H9 (cell line): ENCODE measurements around the gene SRBD1. TPM values are rescaled to one million over a fixed set of nuclear protein-coding genes. Genes with fewer than 3 reads are reported as not detected.
A peak's percentile ranks its signal among the peaks of the same experiment; 100 is the strongest.

Source experiments
- DNase-seq: peaks from one replicate; pipeline ENCODE4 v3.0.0-alpha.2; 2017
- H2AFZ ChIP-seq: one replicate; pipeline ENCODE4 v1.6.1; 2013; ENCODE audit warnings: mild to moderate bottlenecking, low read length, control low read depth, moderate library complexity
- H2AK5ac ChIP-seq: 2 replicates; pipeline ENCODE4 v1.6.1; 2013; ENCODE audit warnings: low read length, control low read depth, mixed read lengths; ENCODE audit not compliant: insufficient read length
- H2BK120ac ChIP-seq: one replicate; pipeline ENCODE4 v1.6.1; 2013; ENCODE audit warnings: low read depth, mild to moderate bottlenecking, low read length, control low read depth, inconsistent platforms; ENCODE audit not compliant: poor library complexity, severe bottlenecking
- H2BK12ac ChIP-seq: 2 replicates; pipeline ENCODE4 v1.6.1; 2013; ENCODE audit warnings: low read length, control low read depth, mixed read lengths, low read depth; ENCODE audit not compliant: insufficient read length
- H2BK15ac ChIP-seq: 2 replicates; pipeline ENCODE4 v1.6.1; 2013; ENCODE audit warnings: low read depth, low read length, control low read depth
- H2BK20ac ChIP-seq: one replicate; pipeline ENCODE4 v1.6.1; 2013; ENCODE audit warnings: low read depth, mild to moderate bottlenecking, low read length, control low read depth, inconsistent platforms; ENCODE audit not compliant: poor library complexity, severe bottlenecking
- H2BK5ac ChIP-seq: 2 replicates; pipeline ENCODE4 v1.6.1; 2013; ENCODE audit warnings: low read length, control low read depth, mixed read lengths; ENCODE audit not compliant: insufficient read length
- H3K14ac ChIP-seq: 2 replicates; pipeline ENCODE4 v1.6.1; 2013; ENCODE audit warnings: low read length, control low read depth; ENCODE audit not compliant: insufficient read depth
- H3K18ac ChIP-seq: 2 replicates; pipeline ENCODE4 v1.6.1; 2013; ENCODE audit warnings: low read depth, mild to moderate bottlenecking, mixed read lengths, low read length, control low read depth; ENCODE audit not compliant: insufficient read length
- H3K23ac ChIP-seq: 2 replicates; pipeline ENCODE4 v1.6.1; 2013; ENCODE audit warnings: low read length, control low read depth, mixed read lengths, low read depth; ENCODE audit not compliant: insufficient read length
- H3K23me2 ChIP-seq: 2 replicates; pipeline ENCODE4 v1.6.1; 2013; ENCODE audit warnings: low read depth, mild to moderate bottlenecking, mixed read lengths, low read length, control low read depth; ENCODE audit not compliant: insufficient read length, poor library complexity, severe bottlenecking
- H3K27ac ChIP-seq: 2 replicates; pipeline ENCODE4 v1.5.1; 2013; ENCODE audit warnings: low read length, control low read depth, mixed read lengths, low read depth; ENCODE audit not compliant: insufficient read length
- H3K27me3 ChIP-seq: 2 replicates; pipeline ENCODE4 v1.6.1; 2013; ENCODE audit warnings: low read length, control low read depth, inconsistent platforms; ENCODE audit not compliant: insufficient read depth
- H3K4ac ChIP-seq: 2 replicates; pipeline ENCODE4 v1.6.1; 2013; ENCODE audit warnings: low read depth, mild to moderate bottlenecking, control low read depth, inconsistent platforms, low read length, moderate library complexity
- H3K4me1 ChIP-seq: 2 replicates; pipeline ENCODE4 v1.6.1; 2013; ENCODE audit warnings: low read length, control low read depth, inconsistent platforms; ENCODE audit not compliant: insufficient read depth
- H3K4me2 ChIP-seq: 2 replicates; pipeline ENCODE4 v1.6.1; 2013; ENCODE audit warnings: low read length, control low read depth, mixed read lengths; ENCODE audit not compliant: insufficient read length, insufficient read depth
- H3K56ac ChIP-seq: 2 replicates; pipeline ENCODE4 v1.6.1; 2013; ENCODE audit warnings: low read depth, mild to moderate bottlenecking, mixed read lengths, low read length, control low read depth; ENCODE audit not compliant: insufficient read length
- H3K79me1 ChIP-seq: 2 replicates; pipeline ENCODE4 v1.6.1; 2013; ENCODE audit warnings: low read depth, mild to moderate bottlenecking, moderate library complexity, low read length, control low read depth, inconsistent platforms; ENCODE audit not compliant: insufficient read depth, poor library complexity, severe bottlenecking
- H3K79me2 ChIP-seq: 2 replicates; pipeline ENCODE4 v1.6.1; 2013; ENCODE audit warnings: low read length, control low read depth, inconsistent platforms; ENCODE audit not compliant: insufficient read depth
- H3K9ac ChIP-seq: 2 replicates; pipeline ENCODE4 v1.6.1; 2013; ENCODE audit warnings: low read length, control low read depth, mixed read lengths; ENCODE audit not compliant: insufficient read length; ENCODE audit errors: extremely low read depth
- H3K9me3 ChIP-seq: one replicate; pipeline ENCODE4 v1.6.1; 2013; ENCODE audit warnings: low read depth, low read length, inconsistent platforms; ENCODE audit not compliant: control insufficient read depth
- H3T11ph ChIP-seq: one replicate; pipeline ENCODE4 v1.6.1; 2013; ENCODE audit warnings: mild to moderate bottlenecking, low read length, control low read depth, inconsistent platforms
- H4K20me1 ChIP-seq: one replicate; pipeline ENCODE4 v1.6.1; 2013; ENCODE audit not compliant: control insufficient read depth, insufficient read length, insufficient read depth
- H4K5ac ChIP-seq: 2 replicates; pipeline ENCODE4 v1.6.1; 2013; ENCODE audit warnings: low read depth, mild to moderate bottlenecking, mixed read lengths, low read length, control low read depth; ENCODE audit not compliant: insufficient read length
- H4K8ac ChIP-seq: replicated peaks from 2 replicates; pipeline ENCODE4 v1.6.1; 2013; ENCODE audit warnings: low read length, control low read depth, mixed read lengths, low read depth; ENCODE audit not compliant: insufficient read length
- H4K91ac ChIP-seq: 2 replicates; pipeline ENCODE4 v1.6.1; 2013; ENCODE audit warnings: low read depth, mild to moderate bottlenecking, moderate library complexity, mixed read lengths, low read length, control low read depth; ENCODE audit not compliant: insufficient read length
- H3K27ac Mint-ChIP-seq, 3 experiments: 2 replicates in 2 of 3; 3 replicates in 1 of 3; pipeline ENCODE4 v1.8.0; 2020 to 2021; ENCODE audit warnings: mixed read lengths in 3 of 3, mild to moderate bottlenecking in 1 of 3, moderate library complexity in 1 of 3
- H3K27me3 Mint-ChIP-seq: 2 replicates; pipeline ENCODE4 v1.8.0; 2021; ENCODE audit warnings: low read depth, mild to moderate bottlenecking, moderate library complexity, mixed read lengths
- H3K36me3 Mint-ChIP-seq, 3 experiments: 2 replicates in 2 of 3; 3 replicates in 1 of 3; pipeline ENCODE4 v1.8.0; 2020 to 2021; ENCODE audit warnings: low read depth in 3 of 3, mixed read lengths in 3 of 3; ENCODE audit not compliant: insufficient read depth in 1 of 3
- H3K4me1 Mint-ChIP-seq, 2 experiments: 2 replicates each; pipeline ENCODE4 v1.8.0; 2020; ENCODE audit warnings: mixed read lengths in 2 of 2
- H3K4me3 Mint-ChIP-seq, 2 experiments: 2 replicates in 1 of 2; 3 replicates in 1 of 2; pipeline ENCODE4 v1.8.0; 2020 to 2021; ENCODE audit warnings: mild to moderate bottlenecking in 2 of 2, mixed read lengths in 2 of 2, moderate library complexity in 1 of 2
- H3K9me3 Mint-ChIP-seq, 2 experiments: 2 replicates in 1 of 2; 3 replicates in 1 of 2; pipeline ENCODE4 v1.8.0; 2020; ENCODE audit warnings: mild to moderate bottlenecking in 2 of 2, mixed read lengths in 2 of 2, moderate library complexity in 1 of 2
- WGBS: extraction: QIAGEN DNeasy Blood & Tissue Kit; methylation state at CpG from one replicate; pipeline ENCODE4 v1.1.7; 2013; ENCODE audit warnings: missing lambda C conversion rate, low lambda C conversion rate, mixed read lengths; ENCODE audit not compliant: insufficient read length; ENCODE audit errors: extremely low coverage; 5-methylcytosine and 5-hydroxymethylcytosine counted together
- total RNA-seq: library from RNA; stranded (reverse); gene quantifications from 2 replicates; pipeline ENCODE4 v1.2.1, GENCODE V29; 2021
- TF ChIP-seq, protein P1 (sequence below): fragments of 200-600 bp; sonication (generic); conservative IDR thresholded peaks from 3 replicates; pipeline ENCODE4 v1.8.0; 2021; ENCODE audit warnings: antibody characterized with exemption, mild to moderate bottlenecking

The SRBD1 gene
- total RNA-seq, 1 experiment from 2014 or later, result 18.3 TPM

GRCh38 chr2:45607701-45608100 lies 3.4 kb downstream of the SRBD1 start:
- Histone ChIP-seq H4K5ac (no peak overlapping the region), H2AK5ac (no peak overlapping the region), H3T11ph (no peak overlapping the region), H3K27ac (no peak overlapping the region), H3K14ac (no peak overlapping the region), H3K23me2 (no peaks in the 10 kb centered on the region), H3K4me1 (no peaks in the 10 kb centered on the region), H3K9ac (no peak overlapping the region), H2BK20ac (no peak overlapping the region), H3K79me2 (peaks cover 1% of the 10 kb centered on the region; the same call in 1 of the 2 replicates), H2BK12ac (no peak overlapping the region), H3K56ac (no peak overlapping the region), H4K91ac (no peak overlapping the region), H2BK15ac (no peak overlapping the region), H2AFZ (no peak overlapping the region), H3K9me3 (no peaks in the 10 kb centered on the region), H4K8ac (no peak overlapping the region), H3K4ac (no peak overlapping the region), H3K18ac (no peak overlapping the region), H3K23ac (no peak overlapping the region), H2BK120ac (no peak overlapping the region), H4K20me1 (no peaks in the 10 kb centered on the region), H3K4me2 (no peak overlapping the region), H3K27me3 (no peaks in the 10 kb centered on the region), H3K79me1 (peaks cover 5% of the 10 kb centered on the region), H2BK5ac (no peak overlapping the region)
- Mint-ChIP-seq H3K9me3 (no peaks in the 10 kb centered on the region), H3K36me3 (peaks cover 5 to 18% (median 14%) of the 10 kb centered on the region in 3 experiments; a peak in 6 of 7 replicates), H3K4me1 (peaks cover 19 to 24% of the 10 kb centered on the region in 2 experiments), H3K27ac (no peak overlapping the region), H3K27me3 (no peaks in the 10 kb centered on the region; the same call in 1 of the 2 replicates), H3K4me3 (no peak overlapping the region)
- WGBS, result no CpG with 5 or more reads among the region's 1 CpG
- TF ChIP-seq, protein P1, sequence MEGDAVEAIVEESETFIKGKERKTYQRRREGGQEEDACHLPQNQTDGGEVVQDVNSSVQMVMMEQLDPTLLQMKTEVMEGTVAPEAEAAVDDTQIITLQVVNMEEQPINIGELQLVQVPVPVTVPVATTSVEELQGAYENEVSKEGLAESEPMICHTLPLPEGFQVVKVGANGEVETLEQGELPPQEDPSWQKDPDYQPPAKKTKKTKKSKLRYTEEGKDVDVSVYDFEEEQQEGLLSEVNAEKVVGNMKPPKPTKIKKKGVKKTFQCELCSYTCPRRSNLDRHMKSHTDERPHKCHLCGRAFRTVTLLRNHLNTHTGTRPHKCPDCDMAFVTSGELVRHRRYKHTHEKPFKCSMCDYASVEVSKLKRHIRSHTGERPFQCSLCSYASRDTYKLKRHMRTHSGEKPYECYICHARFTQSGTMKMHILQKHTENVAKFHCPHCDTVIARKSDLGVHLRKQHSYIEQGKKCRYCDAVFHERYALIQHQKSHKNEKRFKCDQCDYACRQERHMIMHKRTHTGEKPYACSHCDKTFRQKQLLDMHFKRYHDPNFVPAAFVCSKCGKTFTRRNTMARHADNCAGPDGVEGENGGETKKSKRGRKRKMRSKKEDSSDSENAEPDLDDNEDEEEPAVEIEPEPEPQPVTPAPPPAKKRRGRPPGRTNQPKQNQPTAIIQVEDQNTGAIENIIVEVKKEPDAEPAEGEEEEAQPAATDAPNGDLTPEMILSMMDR, result peak; percentile 81
- no peak for DNase-seq
